ENCODE results near the gene COPG1.

DNA sequence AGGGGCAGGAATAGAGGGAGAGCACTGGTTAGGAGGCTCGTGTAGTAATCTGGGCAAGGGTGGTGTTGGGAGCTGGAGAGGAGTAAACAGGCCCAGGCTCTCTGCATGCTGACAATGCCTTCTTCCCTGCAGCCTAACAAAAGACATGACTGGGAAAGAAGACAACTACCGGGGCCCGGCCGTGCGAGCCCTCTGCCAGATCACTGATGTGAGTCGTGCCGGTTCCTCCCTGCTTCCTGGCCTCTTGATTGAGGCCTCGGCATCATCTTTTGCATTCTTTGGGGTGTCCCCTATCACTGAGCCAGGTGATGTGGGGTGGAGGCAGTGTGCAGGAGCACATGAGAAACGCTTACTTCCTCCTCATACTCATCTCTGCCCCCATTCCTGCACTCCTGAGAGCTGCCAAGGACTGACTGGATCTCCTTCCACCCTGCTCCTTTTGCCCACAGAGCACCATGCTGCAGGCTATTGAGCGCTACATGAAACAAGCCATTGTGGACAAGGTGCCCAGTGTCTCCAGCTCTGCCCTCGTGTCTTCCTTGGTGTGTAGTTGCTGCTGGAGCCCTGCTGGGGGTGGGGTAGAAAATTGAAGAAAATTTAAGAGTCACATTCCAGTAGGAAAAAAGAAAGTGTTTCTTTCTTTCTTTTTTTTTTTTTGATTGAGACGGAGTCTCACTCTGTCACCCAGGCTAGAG is 5.3 kb downstream of the COPG1 start:
- TF ChIP-seq EZH2 (IDR thresholded peaks at IDR 0.05) (no peak), POLR2AphosphoS5 (IDR thresholded peaks at IDR 0.05; ENCODE audit: borderline replicate concordance, low read depth, low read length) (no peak), FOXP2 (optimal IDR thresholded peaks at IDR 0.05; ENCODE audit: control extremely low read depth, extremely low read length, insufficient read depth) (no peak)
